Vagina (tissue), 2 donors: ENCODE measurements around the gene ZDHHC1.

Experiments used
- CTCF ChIP-seq, 3 experiments: fragments of 450-650 bp in 2 of 3; fragments of 200-600 bp in 1 of 3; sonication (generic) in 1 of 3; IDR thresholded peaks; one replicate each; pipeline ENCODE4 v1.5.1; 2017 to 2019; ENCODE audit warnings: antibody characterized with exemption in 3 of 3, mild to moderate bottlenecking in 2 of 3, moderate library complexity in 2 of 3
- POLR2A ChIP-seq, 2 donors: fragments of 450-650 bp; IDR thresholded peaks; one replicate each; pipeline ENCODE4 v1.6.1; 2017; ENCODE audit warnings: antibody characterized with exemption in 2 of 2, mild to moderate bottlenecking in 2 of 2, moderate library complexity in 2 of 2
- POLR2AphosphoS5 ChIP-seq, 2 donors: sonication (generic); formaldehyde crosslinking; IDR thresholded peaks; one replicate each; pipeline ENCODE4 v1.9.0; 2017; ENCODE audit warnings: antibody characterized with exemption in 2 of 2, mild to moderate bottlenecking in 2 of 2, low read depth in 1 of 2; ENCODE audit not compliant: insufficient read depth in 1 of 2

GRCh38 chr16:67423015-67423414 is 6.7 kb upstream of the ZDHHC1 start:
- TF ChIP-seq CTCF (IDR thresholded peaks at IDR 0.05) (no peak), POLR2A (IDR thresholded peaks at IDR 0.05) (no peak), POLR2AphosphoS5 (IDR thresholded peaks at IDR 0.05; ENCODE audit: insufficient read depth in 1 of 2, low read depth in 1 of 2) (no peak)
